Measurements from ENCODE around the gene ACAT1.
"Not testable (repeated sequence)": the region's sequence is repeated elsewhere in the genome, so short reads cannot be mapped to it uniquely, and the experiment has no call there.

ACAT1 gene

DNA sequence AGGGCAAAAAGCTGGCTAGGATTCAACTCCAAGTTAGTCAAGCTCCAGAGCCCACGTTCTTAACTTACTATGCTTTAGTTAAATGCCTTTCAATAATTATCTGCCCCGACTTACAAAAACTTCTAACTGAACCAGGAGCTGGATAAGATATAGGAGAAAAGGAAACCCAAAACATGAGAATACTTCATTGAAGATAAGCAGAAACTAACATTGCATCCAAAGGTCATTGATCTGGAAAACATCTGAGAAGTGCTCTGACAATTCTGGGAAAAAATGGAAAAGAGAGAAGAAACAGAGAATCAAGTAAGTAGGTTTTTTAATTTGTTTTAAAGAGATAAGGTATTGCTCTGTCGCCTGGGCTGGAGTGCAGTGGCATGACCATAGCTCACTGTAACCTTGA, 27.2 kb downstream of the ACAT1 start:
- no peak for DNase-seq

DNA sequence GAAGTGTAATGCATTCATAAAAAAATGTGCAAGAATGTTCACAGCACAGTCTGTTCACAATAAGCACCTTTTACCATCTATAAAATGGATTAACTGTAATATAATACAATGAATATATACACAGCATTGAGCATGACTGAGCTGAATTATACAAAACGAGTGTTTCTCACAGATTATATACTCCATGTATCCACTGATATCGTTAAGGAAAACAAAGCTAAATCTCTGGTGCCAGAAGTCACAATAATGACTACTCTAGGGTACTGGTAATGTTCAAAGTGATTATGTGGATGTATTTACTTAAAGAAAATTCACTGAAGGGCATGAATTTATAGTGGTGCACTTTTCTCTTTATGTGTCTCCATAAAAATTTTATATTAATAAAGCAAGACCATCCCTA, 33.2 kb downstream of the ACAT1 start:
- DNase-seq: no peak

DNA sequence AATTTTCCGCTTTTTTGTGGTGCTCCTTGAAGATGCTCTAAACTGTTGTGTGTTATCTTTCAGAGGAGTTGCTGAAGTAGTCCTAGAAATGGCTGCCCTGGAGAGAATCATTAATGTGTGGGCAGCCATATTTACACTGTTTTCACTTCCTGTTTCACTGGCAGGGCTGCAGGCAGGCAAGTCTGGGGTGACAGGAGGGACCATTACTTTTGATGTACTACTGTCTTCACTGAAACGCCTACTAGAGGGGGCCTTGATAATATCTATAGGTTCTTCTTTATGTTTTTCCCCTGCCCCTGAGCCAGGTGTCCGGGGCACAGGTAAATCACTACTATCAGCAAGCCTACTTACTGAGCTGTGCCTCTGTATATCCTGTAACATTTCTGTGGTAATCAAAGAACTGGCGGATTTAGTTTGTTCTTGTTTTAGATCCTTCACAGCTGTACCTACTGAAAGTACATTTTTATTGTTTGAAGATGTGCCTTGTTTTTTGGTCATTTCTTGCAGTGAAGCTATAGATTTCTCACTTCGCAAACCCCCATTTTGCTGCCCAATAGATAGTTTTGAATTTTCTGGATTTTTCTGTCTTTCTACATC, 39.7 kb downstream of the ACAT1 start:
- no peak for DNase-seq

DNA sequence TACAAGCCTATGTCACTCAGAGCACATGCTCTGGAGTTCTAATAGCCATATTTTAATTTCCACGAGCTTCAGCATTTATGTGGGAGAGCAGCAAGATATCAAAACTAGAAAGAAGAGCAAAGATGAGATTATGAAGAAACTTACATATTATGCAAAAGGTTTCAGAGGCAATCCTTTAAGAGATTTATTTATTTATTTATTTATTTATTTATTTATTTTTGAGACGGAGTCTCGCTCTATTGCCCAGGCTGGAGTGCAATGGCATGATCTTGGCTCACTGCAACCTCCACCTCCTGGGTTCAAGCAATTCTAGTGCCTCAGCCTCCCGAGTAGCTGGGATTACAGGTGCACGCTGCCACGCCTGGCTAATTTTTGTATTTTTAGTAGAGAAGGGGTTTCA, 41.5 kb downstream of the ACAT1 start:
- not testable (repeated sequence) for DNase-seq

DNA sequence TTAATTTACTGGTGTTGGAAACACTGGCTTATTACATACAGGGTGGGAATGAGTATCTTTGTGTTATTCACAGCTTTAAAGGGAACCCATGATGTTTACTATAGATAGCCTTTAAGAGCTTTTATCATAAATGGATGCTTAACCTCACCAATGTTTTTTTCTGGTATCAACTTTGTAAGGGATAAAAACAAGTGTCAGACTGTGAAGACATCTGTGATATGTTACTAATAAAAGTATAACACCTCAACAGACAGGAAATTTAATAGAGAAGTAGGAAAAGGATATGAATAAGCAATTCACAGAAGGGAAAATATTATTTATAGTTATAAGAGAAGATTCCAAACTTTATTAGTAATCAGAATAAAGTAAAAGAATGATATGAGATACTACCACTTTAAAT, 46.3 kb downstream of the ACAT1 start:
- no peak for DNase-seq

DNA sequence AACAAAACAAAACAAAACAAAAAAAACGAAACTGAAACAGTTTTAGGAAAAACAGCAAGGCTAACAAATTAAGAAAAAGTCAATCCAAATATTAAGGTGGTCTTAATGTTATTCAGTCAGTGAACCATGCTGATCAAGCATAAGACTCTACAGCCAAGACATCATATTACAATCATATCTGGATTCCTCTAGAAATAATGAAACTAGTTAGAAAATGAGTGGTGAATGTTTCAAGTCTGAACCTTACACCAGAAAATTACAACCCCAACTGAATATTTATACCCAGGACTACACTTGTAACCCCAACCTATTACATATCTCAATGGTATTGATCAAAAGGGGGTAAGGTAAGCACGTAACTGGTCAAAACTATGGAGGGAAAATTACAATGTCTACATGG, 48.8 kb downstream of the ACAT1 start:
- no peak for DNase-seq

DNA sequence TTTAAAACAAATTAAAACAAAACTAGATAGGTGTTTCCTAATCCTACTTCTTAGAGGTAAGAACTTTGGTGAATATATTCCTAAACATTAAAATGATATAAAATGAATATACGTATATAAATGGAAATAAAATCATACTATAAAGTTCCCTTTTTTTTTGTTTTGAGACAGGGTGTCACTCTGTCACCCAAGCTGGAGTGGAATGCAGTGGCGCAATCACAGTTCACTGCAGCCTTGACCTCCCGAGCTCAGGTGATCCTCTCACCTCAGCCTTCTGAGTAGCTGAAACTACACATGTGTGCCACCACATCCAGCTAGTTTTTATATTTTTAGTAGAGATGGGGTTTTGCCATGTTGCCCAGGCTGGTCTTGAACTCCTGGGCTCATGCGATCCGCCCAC, 56.2 kb downstream of the ACAT1 start:
- DNase-seq: no peak

DNA sequence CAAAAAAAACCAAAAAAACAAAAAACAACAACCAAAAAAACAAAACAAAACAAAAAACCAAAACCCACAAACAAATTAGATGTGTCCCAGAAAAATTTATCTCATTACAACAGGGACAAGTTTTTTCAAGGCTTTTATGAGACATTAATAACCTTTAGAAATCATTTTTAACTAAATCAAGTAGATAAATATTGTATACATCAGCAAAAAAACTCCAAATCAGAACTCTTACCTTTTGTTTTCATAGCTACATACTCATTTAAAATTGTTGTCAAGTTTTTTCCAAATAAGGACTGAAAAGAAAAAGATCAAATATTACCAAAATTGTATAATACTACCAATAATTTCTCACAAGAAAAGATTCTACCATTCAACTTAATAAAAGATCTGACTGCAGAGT, 72.4 kb downstream of the ACAT1 start:
- no peak for DNase-seq

DNA sequence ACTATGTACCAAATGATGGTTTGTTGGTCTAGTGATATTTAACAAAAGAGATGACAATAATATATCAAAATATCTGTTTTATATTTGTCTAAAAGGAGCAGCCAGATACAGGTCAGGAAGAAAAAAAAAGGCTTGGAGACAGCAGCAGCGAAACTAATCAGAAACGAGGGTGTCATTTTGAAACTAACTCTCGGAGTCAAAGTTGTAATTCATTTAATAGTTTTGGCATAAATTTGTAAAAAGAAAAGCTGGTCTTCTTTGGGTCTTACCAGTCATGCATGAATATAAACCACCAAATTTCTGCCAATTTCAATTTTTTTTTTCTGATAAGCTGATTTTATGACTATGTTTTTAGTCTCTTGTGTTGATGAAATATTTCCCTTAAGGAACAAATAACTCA, 75.5 kb downstream of the ACAT1 start:
- no peak for DNase-seq
